Small intestine (tissue), 7 donors: Measurements from ENCODE around the gene EIPR1. TPM values are rescaled to one million over a fixed set of nuclear protein-coding genes. Genes with fewer than 3 reads are reported as not detected.

ENCODE experiments used
- DNase-seq, 2 donors: peaks; one replicate each; pipeline versions ENCODE4 v3.0.0 to v3.0.0-alpha.2; 2013
- FAIRE-seq: peaks from 2 replicates; lab custom pipeline; 2012; peaks lifted over from hg19 to GRCh38; lab: Jason Lieb, UNC
- H3K27ac ChIP-seq, 3 donors: one replicate each; pipeline ENCODE4 v1.5.1; 2013; ENCODE audit warnings: low read length in 2 of 3, mild to moderate bottlenecking in 2 of 3, control low read depth in 1 of 3, inconsistent platforms in 1 of 3, low read depth in 1 of 3, moderate library complexity in 1 of 3
- H3K27me3 ChIP-seq, 3 donors: one replicate each; pipeline ENCODE4 v1.6.1; 2013; ENCODE audit warnings: low read length in 3 of 3, inconsistent platforms in 1 of 3; ENCODE audit not compliant: control insufficient read depth in 3 of 3, insufficient read depth in 3 of 3
- H3K36me3 ChIP-seq, 3 donors: one replicate each; pipeline ENCODE4 v1.6.1; 2013; ENCODE audit warnings: low read length in 3 of 3, inconsistent platforms in 1 of 3, low read depth in 1 of 3, mild to moderate bottlenecking in 1 of 3, moderate library complexity in 1 of 3; ENCODE audit not compliant: control insufficient read depth in 3 of 3, insufficient read depth in 2 of 3
- H3K4me1 ChIP-seq, 3 donors: one replicate each; pipeline ENCODE4 v1.6.1; 2013; ENCODE audit warnings: low read length in 2 of 3, inconsistent platforms in 1 of 3, low read depth in 1 of 3, mild to moderate bottlenecking in 1 of 3, moderate library complexity in 1 of 3; ENCODE audit not compliant: control insufficient read depth in 3 of 3, insufficient read depth in 2 of 3
- H3K4me3 ChIP-seq, 3 donors: one replicate each; pipeline ENCODE4 v1.5.1; 2013; ENCODE audit warnings: low read length in 3 of 3, control low read depth in 1 of 3, inconsistent platforms in 1 of 3, low read depth in 1 of 3, mild to moderate bottlenecking in 1 of 3, moderate library complexity in 1 of 3
- H3K9me3 ChIP-seq, 2 donors: one replicate each; pipeline ENCODE4 v1.6.1; 2013; ENCODE audit warnings: low read depth in 1 of 2, low read length in 1 of 2; ENCODE audit not compliant: control insufficient read depth in 2 of 2, insufficient read depth in 1 of 2
- WGBS, 3 donors: extraction: QIAGEN DNeasy Blood & Tissue Kit; methylation state at CpG; one replicate each; pipeline ENCODE4 v1.1.7; 2013; 5-methylcytosine and 5-hydroxymethylcytosine counted together
- polyA plus RNA-seq, 4 donors: library from polyadenylated mRNA; stranded (reverse) in 3 of 4; unstranded in 1 of 4; fragments of 200-250 nt in 3 of 4; fragments of 120-200 nt in 1 of 4; gene quantifications; one replicate each; pipeline versions ENCODE4 v1.2.1 to v1.2.3, GENCODE V29; 2013
- donor health status: healthy with polysubstance abuse.
- donor health status: control.
- donor health status: control.
- donor health status: Bipolar disorder and iron deficiency.
- donor health status: healthy.

Gene EIPR1
- polyA plus RNA-seq, 4 donors, result 16.8 to 28.5 (median 19.5) TPM

GRCh38 chr2:3272761-3273160 lies 104.9 kb downstream of the EIPR1 start:
- Histone ChIP-seq H3K4me1 (no peaks in the 10 kb centered on the region), H3K4me3 (no peak overlapping the region), H3K36me3 (peaks cover 0 to 11% (median 0%) of the 10 kb centered on the region in 3 donors), H3K27me3 (no peaks in the 10 kb centered on the region), H3K9me3 (peaks cover 0 to 24% of the 10 kb centered on the region in 2 donors), H3K27ac (no peak overlapping the region)
- 95 to 98% (median 98%) methylated on average over 7 of the region's 7 CpGs for WGBS, 3 donors
- no peak for FAIRE-seq
- no peak for DNase-seq

- peaks cover 0 to 16% (median 0%) of the 10 kb centered on the region in 3 donors for H3K36me3 ChIP-seq
- H3K4me3 ChIP-seq, result no peak overlapping the region
- peaks cover 0 to 18% of the 10 kb centered on the region in 2 donors for H3K9me3 ChIP-seq
- FAIRE-seq (no peak), DNase-seq (no peak)
- no peaks in the 10 kb centered on the region for H3K27me3 ChIP-seq
- 98 to 100% (median 100%) methylated on average over 8 of the region's 8 CpGs for WGBS, 3 donors
- no peaks in the 10 kb centered on the region for H3K4me1 ChIP-seq
- no peak overlapping the region for H3K27ac ChIP-seq
These were observed 107.5 kb downstream of the EIPR1 start for GRCh38 chr2:3270095-3270478.

GRCh38 chr2:3269425-3270094 lies 108.1 kb downstream of the EIPR1 start:
- 83 to 96% (median 93%) methylated on average over 21 to 22 of the region's 22 CpGs for WGBS, 3 donors
- no peak for FAIRE-seq

GRCh38 chr2:3268705-3269029 lies 109.0 kb downstream of the EIPR1 start:
- FAIRE-seq, result no peak
- Histone ChIP-seq H3K27ac (no peak overlapping the region), H3K4me1 (no peaks in the 10 kb centered on the region), H3K27me3 (no peaks in the 10 kb centered on the region), H3K9me3 (peaks cover 0 to 18% of the 10 kb centered on the region in 2 donors), H3K36me3 (peaks cover 0 to 16% (median 0%) of the 10 kb centered on the region in 3 donors), H3K4me3 (no peak overlapping the region)
- WGBS, 3 donors, result 93 to 95% (median 94%) methylated on average over 6 of the region's 6 CpGs
- DNase-seq, result no peak

More at GRCh38 chr2:3269425-3270094, 108.1 kb downstream of the EIPR1 start:
- Histone ChIP-seq H3K27me3 (no peaks in the 10 kb centered on the region), H3K27ac (no peak overlapping the region), H3K36me3 (peaks cover 0 to 16% (median 0%) of the 10 kb centered on the region in 3 donors), H3K4me3 (no peak overlapping the region), H3K4me1 (no peaks in the 10 kb centered on the region), H3K9me3 (peaks cover 0 to 18% of the 10 kb centered on the region in 2 donors)
- DNase-seq, result no peak

GRCh38 chr2:3267869-3268704 lies 109.5 kb downstream of the EIPR1 start:
- Histone ChIP-seq H3K4me1 (no peaks in the 10 kb centered on the region), H3K36me3 (peaks cover 0 to 16% (median 0%) of the 10 kb centered on the region in 3 donors), H3K4me3 (no peak overlapping the region), H3K27me3 (no peaks in the 10 kb centered on the region), H3K27ac (no peak overlapping the region), H3K9me3 (peaks cover 0 to 13% of the 10 kb centered on the region in 2 donors)
- FAIRE-seq, result no peak
- no peak for DNase-seq
- WGBS, 3 donors, result 94 to 96% (median 95%) methylated on average over 20 of the region's 20 CpGs

- FAIRE-seq (no peak), DNase-seq (no peak)
- Histone ChIP-seq H3K4me3 (no peak overlapping the region), H3K4me1 (no peaks in the 10 kb centered on the region), H3K36me3 (peaks cover 0 to 24% (median 2%) of the 10 kb centered on the region in 3 donors), H3K9me3 (peaks cover 0 to 8% of the 10 kb centered on the region in 2 donors), H3K27ac (no peak overlapping the region), H3K27me3 (no peaks in the 10 kb centered on the region)
- 87 to 97% (median 91%) methylated on average over 15 of the region's 15 CpGs for WGBS, 3 donors
These were observed 110.4 kb downstream of the EIPR1 start for GRCh38 chr2:3266925-3267867.

GRCh38 chr2:3265981-3266924 lies 111.4 kb downstream of the EIPR1 start:
- Histone ChIP-seq H3K27ac (no peak overlapping the region), H3K4me1 (no peaks in the 10 kb centered on the region), H3K27me3 (no peaks in the 10 kb centered on the region), H3K9me3 (peaks cover 0 to under 1% of the 10 kb centered on the region in 2 donors), H3K4me3 (no peak overlapping the region), H3K36me3 (peaks cover 0 to 24% (median 2%) of the 10 kb centered on the region in 3 donors)
- 87% methylated on average over 20 of the region's 20 CpGs for WGBS, 3 donors
- FAIRE-seq (no peak), DNase-seq (no peak)
